Type B pancreatic cell (in vitro differentiated cells): ENCODE data around the gene EIF2B5. TPM values are rescaled to one million over a fixed set of nuclear protein-coding genes. Genes with fewer than 3 reads are reported as not detected.
"Not testable (repeated sequence)": the region's sequence is repeated elsewhere in the genome, so short reads cannot be mapped to it uniquely, and the experiment has no call there.

Experiments used
- DNase-seq: peaks from one replicate; pipeline ENCODE4 v3.0.0; 2021; ENCODE audit warnings: mixed read lengths; ENCODE audit not compliant: unreplicated experiment; ENCODE audit errors: extremely low spot score
- H3K27ac Mint-ChIP-seq: 2 replicates; pipeline ENCODE4 v1.8.0; 2021; ENCODE audit warnings: mild to moderate bottlenecking, mixed read lengths
- H3K27me3 Mint-ChIP-seq: 2 replicates; pipeline ENCODE4 v1.8.0; 2021; ENCODE audit warnings: mixed read lengths
- H3K36me3 Mint-ChIP-seq: 2 replicates; pipeline ENCODE4 v1.8.0; 2021; ENCODE audit warnings: mixed read lengths
- H3K4me1 Mint-ChIP-seq: one replicate; pipeline ENCODE4 v1.8.0; 2021; ENCODE audit warnings: mixed read lengths; ENCODE audit not compliant: unreplicated experiment
- H3K4me3 Mint-ChIP-seq: 2 replicates; pipeline ENCODE4 v1.8.0; 2021; ENCODE audit warnings: mild to moderate bottlenecking, mixed read lengths
- H3K9me3 Mint-ChIP-seq: 2 replicates; pipeline ENCODE4 v1.8.0; 2021; ENCODE audit warnings: mixed read lengths
- CTCF ChIP-seq: fragments of 200-600 bp; sonication (generic); conservative IDR thresholded peaks from 2 replicates; pipeline ENCODE4 v1.5.0; 2021; ENCODE audit warnings: antibody characterized with exemption, mild to moderate bottlenecking
- total RNA-seq: library from RNA; stranded (reverse); gene quantifications from 2 replicates; pipeline ENCODE4 v1.2.1, GENCODE V29; 2021; ENCODE audit warnings: low replicate concordance

The EIF2B5 gene
- total RNA-seq, 1 donor from 2014 or later = 43.9 TPM

- Mint-ChIP-seq H3K4me3 (no peak overlapping the region), H3K36me3 (no peaks in the 10 kb centered on the region), H3K9me3 (no peaks in the 10 kb centered on the region), H3K27me3 (peaks cover 10% of the 10 kb centered on the region), H3K4me1 (no peaks in the 10 kb centered on the region), H3K27ac (no peak overlapping the region)
- DNase-seq = no peak
- no peak for TF ChIP-seq CTCF
Observed at GRCh38 chr3:184099806-184100686, 35.1 kb upstream of the EIF2B5 start.

- Mint-ChIP-seq H3K27ac (no peak overlapping the region), H3K4me1 (no peaks in the 10 kb centered on the region), H3K36me3 (no peaks in the 10 kb centered on the region), H3K27me3 (peaks cover 4% of the 10 kb centered on the region), H3K9me3 (no peaks in the 10 kb centered on the region), H3K4me3 (no peak overlapping the region)
- no peak for DNase-seq
- no peak for TF ChIP-seq CTCF
Observed at GRCh38 chr3:184110316-184110725, 24.8 kb upstream of the EIF2B5 start.

GRCh38 chr3:184116017-184116416 lies 19.1 kb upstream of the EIF2B5 start:
- DNase-seq = no peak
- Mint-ChIP-seq H3K36me3 (no peaks in the 10 kb centered on the region), H3K4me3 (no peak overlapping the region), H3K27ac (no peak overlapping the region), H3K4me1 (no peaks in the 10 kb centered on the region), H3K9me3 (no peaks in the 10 kb centered on the region), H3K27me3 (peaks cover 10% of the 10 kb centered on the region)
- no peak for TF ChIP-seq CTCF

- Mint-ChIP-seq H3K27ac (no peak overlapping the region), H3K27me3 (peaks cover 10% of the 10 kb centered on the region), H3K36me3 (no peaks in the 10 kb centered on the region), H3K4me3 (no peak overlapping the region), H3K9me3 (no peaks in the 10 kb centered on the region), H3K4me1 (no peaks in the 10 kb centered on the region)
- TF ChIP-seq CTCF = no peak
- no peak for DNase-seq
Observed at GRCh38 chr3:184117636-184118035, 17.5 kb upstream of the EIF2B5 start.

GRCh38 chr3:184121031-184121430 lies 14.1 kb upstream of the EIF2B5 start:
- not testable (repeated sequence) for H3K36me3 Mint-ChIP-seq, H3K9me3 Mint-ChIP-seq, H3K4me3 Mint-ChIP-seq, DNase-seq, H3K27me3 Mint-ChIP-seq, H3K4me1 Mint-ChIP-seq, H3K27ac Mint-ChIP-seq

- H3K4me1 Mint-ChIP-seq = no peaks in the 10 kb centered on the region
- no peaks in the 10 kb centered on the region for H3K9me3 Mint-ChIP-seq
- H3K27ac Mint-ChIP-seq = no peak overlapping the region
- no peaks in the 10 kb centered on the region for H3K27me3 Mint-ChIP-seq
- no peak for DNase-seq
- no peak overlapping the region for H3K4me3 Mint-ChIP-seq
- no peak for TF ChIP-seq CTCF
- H3K36me3 Mint-ChIP-seq = no peaks in the 10 kb centered on the region
Observed at GRCh38 chr3:184126006-184126405, 9.2 kb upstream of the EIF2B5 start.
